Adipocyte (in vitro differentiated cells): Measurements from ENCODE around the gene NEB.

Experiments
- DNase-seq: peaks from one replicate; pipeline ENCODE4 v3.0.0-alpha.2; 2015; ENCODE audit warnings: low read depth
- H3K27me3 ChIP-seq: replicated peaks from 2 replicates; pipeline ENCODE4 v1.7.0; 2013; ENCODE audit warnings: mild to moderate bottlenecking, low read length, moderate library complexity; ENCODE audit not compliant: control insufficient read depth, insufficient read depth
- H3K36me3 ChIP-seq: 2 replicates; pipeline ENCODE4 v1.7.0; 2013; ENCODE audit warnings: low read length, mild to moderate bottlenecking, moderate library complexity; ENCODE audit not compliant: control insufficient read depth, insufficient read depth, severe bottlenecking
- H3K4me1 ChIP-seq: 2 replicates; pipeline ENCODE4 v1.7.0; 2013; ENCODE audit warnings: mild to moderate bottlenecking, low read length, moderate library complexity; ENCODE audit not compliant: control insufficient read depth, insufficient read depth
- H3K4me3 ChIP-seq: 2 replicates; pipeline ENCODE4 v1.7.0; 2013; ENCODE audit warnings: mild to moderate bottlenecking, low read length, moderate library complexity
- H3K9ac ChIP-seq: 2 replicates; pipeline ENCODE4 v1.7.0; 2013; ENCODE audit warnings: mild to moderate bottlenecking, low read length, moderate library complexity
- H3K9me3 ChIP-seq: 2 replicates; pipeline ENCODE4 v1.7.0; 2013; ENCODE audit warnings: mild to moderate bottlenecking, low read length, moderate library complexity; ENCODE audit not compliant: control insufficient read depth

NEB gene, protein sequence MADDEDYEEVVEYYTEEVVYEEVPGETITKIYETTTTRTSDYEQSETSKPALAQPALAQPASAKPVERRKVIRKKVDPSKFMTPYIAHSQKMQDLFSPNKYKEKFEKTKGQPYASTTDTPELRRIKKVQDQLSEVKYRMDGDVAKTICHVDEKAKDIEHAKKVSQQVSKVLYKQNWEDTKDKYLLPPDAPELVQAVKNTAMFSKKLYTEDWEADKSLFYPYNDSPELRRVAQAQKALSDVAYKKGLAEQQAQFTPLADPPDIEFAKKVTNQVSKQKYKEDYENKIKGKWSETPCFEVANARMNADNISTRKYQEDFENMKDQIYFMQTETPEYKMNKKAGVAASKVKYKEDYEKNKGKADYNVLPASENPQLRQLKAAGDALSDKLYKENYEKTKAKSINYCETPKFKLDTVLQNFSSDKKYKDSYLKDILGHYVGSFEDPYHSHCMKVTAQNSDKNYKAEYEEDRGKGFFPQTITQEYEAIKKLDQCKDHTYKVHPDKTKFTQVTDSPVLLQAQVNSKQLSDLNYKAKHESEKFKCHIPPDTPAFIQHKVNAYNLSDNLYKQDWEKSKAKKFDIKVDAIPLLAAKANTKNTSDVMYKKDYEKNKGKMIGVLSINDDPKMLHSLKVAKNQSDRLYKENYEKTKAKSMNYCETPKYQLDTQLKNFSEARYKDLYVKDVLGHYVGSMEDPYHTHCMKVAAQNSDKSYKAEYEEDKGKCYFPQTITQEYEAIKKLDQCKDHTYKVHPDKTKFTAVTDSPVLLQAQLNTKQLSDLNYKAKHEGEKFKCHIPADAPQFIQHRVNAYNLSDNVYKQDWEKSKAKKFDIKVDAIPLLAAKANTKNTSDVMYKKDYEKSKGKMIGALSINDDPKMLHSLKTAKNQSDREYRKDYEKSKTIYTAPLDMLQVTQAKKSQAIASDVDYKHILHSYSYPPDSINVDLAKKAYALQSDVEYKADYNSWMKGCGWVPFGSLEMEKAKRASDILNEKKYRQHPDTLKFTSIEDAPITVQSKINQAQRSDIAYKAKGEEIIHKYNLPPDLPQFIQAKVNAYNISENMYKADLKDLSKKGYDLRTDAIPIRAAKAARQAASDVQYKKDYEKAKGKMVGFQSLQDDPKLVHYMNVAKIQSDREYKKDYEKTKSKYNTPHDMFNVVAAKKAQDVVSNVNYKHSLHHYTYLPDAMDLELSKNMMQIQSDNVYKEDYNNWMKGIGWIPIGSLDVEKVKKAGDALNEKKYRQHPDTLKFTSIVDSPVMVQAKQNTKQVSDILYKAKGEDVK (N-terminal part only)

DNA sequence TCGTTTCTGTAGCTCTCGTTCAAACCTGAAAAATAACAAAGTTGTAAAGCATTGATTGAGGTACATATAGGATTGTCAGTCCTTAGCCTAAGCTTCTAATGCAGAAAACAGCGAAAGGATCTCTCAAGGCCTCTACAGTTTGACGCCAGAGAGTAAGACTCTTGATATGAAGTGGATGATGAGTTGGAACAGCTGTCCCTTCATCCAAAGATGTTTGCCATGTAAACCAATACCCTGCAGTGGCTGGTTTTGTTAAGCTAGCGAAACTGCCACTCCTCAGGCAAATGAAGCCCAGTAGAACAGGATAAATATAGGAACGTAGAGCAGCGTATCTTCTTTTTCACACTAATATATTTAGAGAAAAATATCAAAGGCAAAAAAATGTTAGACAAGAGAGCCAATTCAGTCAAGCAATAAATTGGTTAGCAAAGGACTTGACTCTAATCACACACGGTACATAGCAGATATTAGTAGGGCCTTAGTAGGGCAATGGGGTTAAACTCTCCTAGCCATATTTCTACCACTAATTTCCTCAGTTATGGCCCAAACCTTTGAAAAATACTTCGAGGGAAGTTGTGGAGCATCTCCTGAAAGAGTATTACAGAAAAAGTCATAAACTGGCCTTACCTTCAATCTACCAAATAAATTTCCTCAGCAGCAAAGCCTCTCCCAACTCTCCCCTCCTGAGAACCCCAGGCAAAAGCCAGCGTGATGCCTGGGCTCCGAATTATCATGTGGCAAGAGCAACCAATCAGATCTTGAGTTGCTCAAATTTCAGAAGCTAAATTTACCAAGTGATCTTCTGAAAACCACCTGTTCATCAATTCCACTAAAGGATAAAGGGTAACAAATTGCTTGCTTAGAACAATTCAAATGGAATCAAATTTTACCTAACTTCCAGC is at the start of gene NEB:
TSS of gene NEB (minus strand) at position 706 of the 902 bp plus-strand sequence. CDS start 1,320 bp downstream, outside the sequence.
- H3K4me1 ChIP-seq, result peaks cover 5% of the 10 kb centered on the region
- no peak for DNase-seq
- no peaks in the 10 kb centered on the region for H3K27me3 ChIP-seq
- H3K4me3 ChIP-seq, result no peak within 1 kb of the TSS
- no peak within 1 kb of the TSS for H3K9ac ChIP-seq
- H3K36me3 ChIP-seq, result no peaks in the 10 kb centered on the region
- peaks cover 4% of the 10 kb centered on the region for H3K9me3 ChIP-seq

DNA sequence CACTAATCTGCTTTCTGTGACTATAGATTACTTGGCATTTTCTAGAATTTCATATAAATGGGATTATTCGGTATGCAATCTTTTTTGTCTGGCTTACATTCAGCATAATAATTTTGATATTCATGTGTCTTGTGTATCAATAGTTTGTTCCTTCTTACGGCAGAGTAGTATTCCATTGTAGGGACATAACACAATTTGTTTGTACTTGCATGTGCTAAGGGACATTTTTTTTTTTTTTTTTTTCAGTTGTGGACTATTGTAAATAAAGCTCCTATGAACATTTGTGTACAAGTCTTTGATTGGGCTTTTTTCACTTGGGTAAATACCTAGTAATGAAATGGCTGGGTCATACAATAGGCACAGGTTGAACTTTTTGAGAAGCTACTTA is 48.9 kb upstream of the NEB start:
- no peaks in the 10 kb centered on the region for H3K4me1 ChIP-seq
- no peak for DNase-seq
- peaks cover 17% of the 10 kb centered on the region for H3K36me3 ChIP-seq
- no peak overlapping the region for H3K4me3 ChIP-seq
- H3K9me3 ChIP-seq, result no peaks in the 10 kb centered on the region
- no peaks in the 10 kb centered on the region for H3K27me3 ChIP-seq
- no peak overlapping the region for H3K9ac ChIP-seq

DNA sequence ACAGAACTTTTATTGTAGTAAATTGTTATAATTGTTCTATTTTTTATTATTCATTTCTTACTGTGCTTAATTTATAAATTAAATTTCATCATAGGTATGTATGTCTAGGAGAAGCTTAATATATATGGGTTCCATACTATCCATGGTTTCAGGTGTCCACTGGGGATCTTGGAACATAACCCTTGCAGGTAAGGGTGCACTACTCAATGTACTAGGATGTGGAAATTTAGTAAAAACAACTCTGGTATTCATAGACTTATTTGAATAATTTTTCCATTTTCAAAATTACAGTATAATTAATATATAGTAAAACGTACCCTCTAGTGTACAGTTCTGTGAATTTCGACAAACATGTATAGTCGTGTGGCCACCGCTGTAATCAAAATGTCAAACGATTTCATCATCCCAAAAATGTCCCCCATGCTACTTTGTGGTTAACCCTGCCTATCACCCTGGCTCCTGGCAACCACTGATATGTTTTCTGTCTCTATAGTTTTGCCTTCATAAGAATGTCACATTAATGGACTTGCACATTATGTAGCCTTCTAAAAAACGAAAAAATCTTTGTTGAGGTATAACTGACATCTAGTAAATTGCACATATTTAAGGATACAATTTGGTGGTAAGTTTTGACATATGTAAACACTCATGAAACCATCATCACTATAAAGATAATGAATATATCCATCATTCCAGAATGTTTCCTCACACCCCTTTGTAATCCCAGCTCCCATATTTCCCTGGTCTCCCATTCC is 48.3 kb upstream of the NEB start:
- no peaks in the 10 kb centered on the region for H3K27me3 ChIP-seq
- no peak overlapping the region for H3K9ac ChIP-seq
- DNase-seq, result no peak
- peaks cover 17% of the 10 kb centered on the region for H3K36me3 ChIP-seq
- no peak overlapping the region for H3K4me3 ChIP-seq
- no peaks in the 10 kb centered on the region for H3K9me3 ChIP-seq
- H3K4me1 ChIP-seq, result no peaks in the 10 kb centered on the region

DNA sequence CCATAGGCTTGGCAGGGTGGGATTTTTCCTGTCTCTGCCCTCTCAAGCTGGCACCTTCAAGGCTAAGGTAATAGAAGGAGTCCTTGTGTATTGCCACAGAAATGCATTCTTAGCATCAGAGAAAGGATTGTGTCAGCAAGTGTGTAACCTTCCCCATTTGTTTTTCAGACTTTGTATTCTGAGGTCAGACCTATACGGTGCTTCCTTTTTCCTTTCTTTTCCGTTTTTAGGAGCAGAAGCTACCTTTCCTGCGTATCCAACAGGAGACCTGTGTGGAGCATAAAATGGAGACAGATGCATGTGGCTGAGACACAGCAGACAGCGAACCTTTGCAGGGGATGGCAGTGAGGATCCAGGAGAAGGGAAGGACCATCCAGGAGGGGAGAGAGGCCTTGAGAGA is 47.4 kb upstream of the NEB start:
- Histone ChIP-seq H3K4me1 (no peaks in the 10 kb centered on the region), H3K4me3 (no peak overlapping the region), H3K9me3 (no peaks in the 10 kb centered on the region), H3K36me3 (peaks cover 17% of the 10 kb centered on the region), H3K27me3 (no peaks in the 10 kb centered on the region), H3K9ac (no peak overlapping the region)
- no peak for DNase-seq

DNA sequence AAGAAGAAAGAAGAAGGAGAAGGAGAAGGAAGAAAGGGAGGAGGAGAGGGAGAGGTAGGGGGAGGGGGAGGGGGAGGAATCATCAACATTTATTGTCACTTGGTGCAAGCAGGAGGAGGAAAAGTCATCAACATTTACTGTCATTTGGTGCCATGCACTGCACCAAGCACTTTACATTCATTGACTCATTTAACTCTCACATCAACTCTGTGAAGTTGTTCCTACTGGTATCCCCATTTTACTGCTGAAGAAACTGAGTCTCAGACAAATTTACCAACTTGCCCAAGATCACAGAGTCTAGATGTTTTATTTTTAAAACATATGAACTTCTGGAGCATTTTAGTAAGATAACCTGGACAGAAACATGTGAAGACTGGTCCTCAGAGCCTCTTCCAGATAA is 46.7 kb upstream of the NEB start:
- Histone ChIP-seq H3K4me1 (no peaks in the 10 kb centered on the region), H3K9ac (no peak overlapping the region), H3K36me3 (peaks cover 16% of the 10 kb centered on the region), H3K4me3 (no peak overlapping the region), H3K27me3 (no peaks in the 10 kb centered on the region), H3K9me3 (no peaks in the 10 kb centered on the region)
- DNase-seq, result no peak

DNA sequence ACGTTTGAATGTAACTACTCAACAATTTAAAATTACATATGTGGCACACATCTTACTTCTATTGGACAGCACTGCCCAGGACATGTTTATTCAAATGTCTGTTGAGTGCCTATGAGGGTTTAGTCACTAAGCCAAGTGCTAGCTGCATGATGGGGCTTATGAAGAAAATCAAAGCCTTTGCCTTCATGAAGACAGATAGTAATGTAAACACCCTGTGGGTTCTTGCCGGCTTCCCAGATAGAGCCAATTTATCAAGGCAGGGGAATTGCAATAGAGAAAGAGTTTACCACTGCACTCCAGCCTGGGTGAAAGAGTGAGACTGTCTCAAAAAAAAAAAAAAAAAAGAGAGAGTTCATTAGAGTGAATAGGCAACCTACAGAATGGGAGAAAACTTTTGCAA is 43.7 kb upstream of the NEB start:
- Histone ChIP-seq H3K36me3 (peaks cover 9% of the 10 kb centered on the region), H3K27me3 (no peaks in the 10 kb centered on the region), H3K9ac (no peak overlapping the region), H3K4me3 (no peak overlapping the region), H3K9me3 (no peaks in the 10 kb centered on the region), H3K4me1 (peaks cover 19% of the 10 kb centered on the region)
- no peak for DNase-seq

DNA sequence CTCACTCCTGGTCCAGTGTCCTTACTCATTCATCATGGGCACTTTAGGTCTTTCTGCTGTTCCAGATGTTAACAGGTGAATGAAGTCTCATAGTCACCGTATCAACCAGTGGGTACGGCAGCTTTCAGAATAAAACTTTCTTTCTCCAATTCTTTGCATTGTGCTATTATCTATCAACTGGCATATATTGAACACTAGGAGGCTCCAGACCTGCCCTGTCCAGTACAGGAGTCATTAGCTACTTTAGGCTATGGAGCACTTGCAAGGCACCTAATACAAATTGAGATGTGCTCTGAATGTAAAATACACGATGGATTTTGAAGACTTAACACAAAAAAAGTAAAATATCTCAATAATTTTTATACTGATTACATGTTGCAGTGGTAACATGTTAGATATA is 43.2 kb upstream of the NEB start:
- H3K9me3 ChIP-seq, result no peaks in the 10 kb centered on the region
- no peaks in the 10 kb centered on the region for H3K27me3 ChIP-seq
- H3K4me1 ChIP-seq, result peaks cover 23% of the 10 kb centered on the region
- DNase-seq, result no peak
- H3K36me3 ChIP-seq, result peaks cover 9% of the 10 kb centered on the region
- no peak overlapping the region for H3K9ac ChIP-seq
- no peak overlapping the region for H3K4me3 ChIP-seq

DNA sequence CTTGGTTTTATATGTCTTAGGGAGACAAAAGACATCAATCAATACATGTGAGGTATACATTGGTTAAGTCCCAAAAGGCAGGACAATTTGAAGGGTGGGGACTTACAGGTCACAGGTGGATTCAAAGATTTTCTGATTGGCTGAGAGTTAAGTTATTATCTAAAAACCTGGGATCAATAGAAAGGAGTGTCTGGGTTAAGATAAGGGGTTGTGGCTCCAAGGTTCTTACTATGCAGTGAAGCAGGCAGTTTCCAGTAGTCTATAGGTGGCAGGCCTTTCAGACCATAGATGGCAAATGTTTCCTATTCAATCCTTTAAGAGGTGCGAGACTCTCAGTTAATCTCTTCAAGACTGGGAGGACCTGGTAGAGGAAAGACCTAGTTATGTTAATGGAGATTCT is 42.1 kb upstream of the NEB start:
- Histone ChIP-seq H3K9ac (no peak overlapping the region), H3K4me3 (no peak overlapping the region), H3K27me3 (no peaks in the 10 kb centered on the region), H3K4me1 (peaks cover 34% of the 10 kb centered on the region), H3K36me3 (peaks cover 3% of the 10 kb centered on the region), H3K9me3 (no peaks in the 10 kb centered on the region)
- no peak for DNase-seq

DNA sequence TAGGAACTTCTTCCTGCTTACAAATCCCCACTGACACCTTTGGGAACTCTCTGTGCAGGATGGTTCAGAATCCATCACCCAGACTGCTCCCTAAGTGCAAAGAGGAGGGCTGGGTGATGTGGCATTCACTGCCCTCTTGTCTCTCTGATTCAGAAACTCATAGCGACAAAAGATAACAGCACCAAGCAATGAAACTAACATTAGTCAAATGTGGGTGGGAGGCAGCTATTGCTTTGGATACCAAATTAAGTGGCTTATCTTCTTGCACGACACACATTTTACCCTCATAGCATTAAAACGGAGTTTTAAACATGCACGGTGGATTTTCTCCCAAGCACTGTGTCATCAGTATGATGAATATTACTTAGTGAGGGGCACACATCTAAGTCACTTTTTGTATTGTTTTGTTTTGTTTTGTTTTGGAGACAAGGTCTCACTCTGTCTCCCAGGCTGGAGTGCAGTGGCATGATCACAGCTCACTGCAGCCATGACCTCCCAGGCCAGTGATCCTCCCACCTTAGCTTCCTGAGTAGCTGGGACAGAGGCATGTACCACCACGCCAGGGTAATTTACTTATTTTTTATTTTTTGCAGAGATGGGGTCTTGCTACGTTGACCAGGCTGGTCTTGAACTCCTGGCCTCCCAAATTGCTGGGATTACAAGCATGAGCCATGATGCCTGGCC is 40.9 kb upstream of the NEB start:
- H3K9me3 ChIP-seq, result no peaks in the 10 kb centered on the region
- H3K27me3 ChIP-seq, result no peaks in the 10 kb centered on the region
- peaks cover 38% of the 10 kb centered on the region for H3K4me1 ChIP-seq
- no peak for DNase-seq
- H3K4me3 ChIP-seq, result peak overlapping the region; percentile 38
- no peaks in the 10 kb centered on the region for H3K36me3 ChIP-seq
- H3K9ac ChIP-seq, result peak overlapping the region; percentile 49
